Stomach (tissue), 4 donors: Measurements from ENCODE around the gene RAPH1.

ENCODE experiments used
- POLR2A ChIP-seq, 4 donors: fragments of 450-650 bp; IDR thresholded peaks; one replicate each; pipeline ENCODE4 v1.6.1; 2016; ENCODE audit warnings: antibody characterized with exemption in 4 of 4, control low read depth in 2 of 4, mild to moderate bottlenecking in 1 of 4, moderate library complexity in 1 of 4
- TF ChIP-seq, protein P1 (sequence below), 7 experiments: fragments of 450-650 bp in 4 of 7; fragments of 200-600 bp in 3 of 7; sonication (generic) in 3 of 7; IDR thresholded peaks; one replicate each; pipeline ENCODE4 v1.5.1; 2016 to 2019; ENCODE audit warnings: antibody characterized with exemption in 7 of 7, control low read depth in 2 of 7, mild to moderate bottlenecking in 1 of 7

DNA sequence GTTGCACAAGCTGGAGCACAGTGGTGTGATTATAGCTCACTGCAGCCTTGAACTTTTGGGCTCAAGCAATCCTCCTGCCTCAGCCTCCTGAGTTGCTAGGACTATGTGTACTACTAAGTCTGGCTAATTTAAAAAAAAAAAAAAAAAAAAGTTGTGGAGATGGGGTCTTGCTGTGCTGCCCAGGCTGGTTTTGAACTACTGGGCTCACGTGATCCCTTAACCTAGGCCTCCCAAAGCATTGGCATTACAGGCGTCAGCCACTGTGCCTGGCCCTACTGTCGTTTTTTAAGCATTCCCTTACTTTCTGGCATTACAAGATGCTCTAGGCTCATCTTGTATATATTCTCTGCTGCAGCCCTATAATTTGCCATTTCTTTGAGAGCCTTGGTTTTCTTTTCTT, 88.3 kb downstream of the RAPH1 start:
- TF ChIP-seq, protein P1, sequence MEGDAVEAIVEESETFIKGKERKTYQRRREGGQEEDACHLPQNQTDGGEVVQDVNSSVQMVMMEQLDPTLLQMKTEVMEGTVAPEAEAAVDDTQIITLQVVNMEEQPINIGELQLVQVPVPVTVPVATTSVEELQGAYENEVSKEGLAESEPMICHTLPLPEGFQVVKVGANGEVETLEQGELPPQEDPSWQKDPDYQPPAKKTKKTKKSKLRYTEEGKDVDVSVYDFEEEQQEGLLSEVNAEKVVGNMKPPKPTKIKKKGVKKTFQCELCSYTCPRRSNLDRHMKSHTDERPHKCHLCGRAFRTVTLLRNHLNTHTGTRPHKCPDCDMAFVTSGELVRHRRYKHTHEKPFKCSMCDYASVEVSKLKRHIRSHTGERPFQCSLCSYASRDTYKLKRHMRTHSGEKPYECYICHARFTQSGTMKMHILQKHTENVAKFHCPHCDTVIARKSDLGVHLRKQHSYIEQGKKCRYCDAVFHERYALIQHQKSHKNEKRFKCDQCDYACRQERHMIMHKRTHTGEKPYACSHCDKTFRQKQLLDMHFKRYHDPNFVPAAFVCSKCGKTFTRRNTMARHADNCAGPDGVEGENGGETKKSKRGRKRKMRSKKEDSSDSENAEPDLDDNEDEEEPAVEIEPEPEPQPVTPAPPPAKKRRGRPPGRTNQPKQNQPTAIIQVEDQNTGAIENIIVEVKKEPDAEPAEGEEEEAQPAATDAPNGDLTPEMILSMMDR (IDR thresholded peaks at IDR 0.05), result no peak
- no peak for TF ChIP-seq POLR2A (IDR thresholded peaks at IDR 0.05)
